Measurements from ENCODE around the gene IRX4.

- TF ChIP-seq POLR2AphosphoS5 (IDR thresholded peaks at IDR 0.05) (no peak), CTCF (IDR thresholded peaks at IDR 0.05 in 8 of 11, conservative IDR thresholded peaks at IDR 0.05 in 3 of 11) (no peak)
Measured at GRCh38 chr5:1865486-1865885, 17.2 kb downstream of the IRX4 start.

All from spleen (tissue), 7 donors.